Measurements from ENCODE around the gene PKD2. TPM values are rescaled to one million over a fixed set of nuclear protein-coding genes. Genes with fewer than 3 reads are reported as not detected.

PKD2 gene
- total and polyA plus RNA-seq, 2 of the 4 experiments (the other 2 are of a cell fraction), result 43.8 to 51.3 TPM

DNA sequence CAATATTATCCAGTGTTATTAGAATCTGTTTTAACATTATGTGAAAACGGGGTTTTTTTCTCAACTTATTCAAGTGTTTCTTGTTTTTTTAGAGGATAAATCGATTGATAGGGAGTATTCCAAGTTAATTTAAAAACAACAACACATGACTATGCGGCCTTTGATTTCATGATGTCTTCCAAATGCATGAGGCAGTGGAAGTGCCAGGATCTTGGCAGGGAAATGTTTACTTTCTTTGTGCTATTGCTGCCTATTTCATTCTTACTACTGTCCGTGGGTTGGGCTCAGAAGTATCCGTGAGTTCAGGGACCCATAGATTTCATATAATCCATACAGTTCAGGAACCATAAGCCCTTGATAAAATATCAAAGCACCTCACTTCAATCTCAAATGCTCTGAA lies 86.4 kb downstream of the PKD2 start:
- Histone ChIP-seq H3K4me1 (ENCODE audit: control insufficient read depth, insufficient read depth, low read length) (no peaks in the 10 kb centered on the region), H2AK5ac (ENCODE audit: low read depth, low read length) (no peak overlapping the region), H4K5ac (ENCODE audit: low read depth, low read length) (no peak overlapping the region), H3K23ac (ENCODE audit: low read depth, low read length) (no peak overlapping the region), H3K79me1 (ENCODE audit: low read depth in 1 of 2, low read length in 2 of 2) (no peaks in the 10 kb centered on the region), H2BK120ac (ENCODE audit: low read depth, low read length) (no peak overlapping the region), H3K14ac (replicated peaks; ENCODE audit: low read depth, low read length) (no peak overlapping the region), H2BK15ac (ENCODE audit: low read depth, low read length) (no peak overlapping the region), H2AK9ac (replicated peaks; ENCODE audit: low read depth, low read length, poor library complexity) (no peak overlapping the region), H3K36me3 (ENCODE audit: control insufficient read depth, insufficient read depth, low read length) (no peaks in the 10 kb centered on the region), H3K27me3 (ENCODE audit: control insufficient read depth, insufficient read depth, low read length) (no peaks in the 10 kb centered on the region), H2BK20ac (ENCODE audit: low read depth, low read length) (no peak overlapping the region), H3K4ac (ENCODE audit: low read depth, low read length) (no peak overlapping the region), H3K56ac (ENCODE audit: extremely low read depth, insufficient read depth, low read length) (no peak overlapping the region), H3K4me2 (ENCODE audit: low read depth, low read length) (no peak overlapping the region), H3K9ac (ENCODE audit: low read depth, low read length) (no peak overlapping the region), H3K9me1 (ENCODE audit: insufficient read depth, low read length) (0 out of 2 replicates have a peak, but pooled peaks cover 3% of the 10 kb centered on the region), H3K27ac (ENCODE audit: insufficient read depth, low read length) (no peak overlapping the region), H3K4me3 (ENCODE audit: insufficient read depth, low read depth, low read length) (no peak overlapping the region), H3K18ac (ENCODE audit: low read depth, low read length) (no peak overlapping the region), H4K20me1 (ENCODE audit: insufficient read depth, low read length) (no peaks in the 10 kb centered on the region), H4K8ac (ENCODE audit: low read depth in 2 of 2, low read length in 2 of 2) (no peak overlapping the region), H2AFZ (replicated peaks; ENCODE audit: low read length, poor library complexity) (no peak overlapping the region), H2BK5ac (ENCODE audit: low read depth, low read length, poor library complexity, severe bottlenecking) (no peak overlapping the region), H3K9me3 (ENCODE audit: control insufficient read depth, insufficient read depth, low read length) (no peaks in the 10 kb centered on the region), H4K91ac (ENCODE audit: insufficient read depth, low read depth, low read length) (no peak overlapping the region)
- dilution Hi-C loops (cut with HindIII; ENCODE audit: low sequenced_read_pairs, unreplicated experiment), result no loop called here
- POLR2A ChIA-PET (ENCODE audit: unreplicated experiment), result no interaction called here
- intact Hi-C loops (cut with micrococcal nuclease), result no loop called here
- WGBS, 2 experiments (ENCODE audit: extremely low coverage in 2 of 2, insufficient read length in 1 of 2), result no CpG with 5 or more reads among the region's 5 CpGs
- DNase-seq, result no peak
- TF ChIP-seq USF2 (IDR thresholded peaks at IDR 0.05; ENCODE audit: low read depth, low read length) (no peak), MAFK (IDR thresholded peaks at IDR 0.05; ENCODE audit: low read depth, low read length) (no peak), NFE2L2 (IDR thresholded peaks at IDR 0.05; ENCODE audit: low read depth, low read length) (no peak), ELK1 (IDR thresholded peaks at IDR 0.05; ENCODE audit: borderline replicate concordance, low read depth, low read length) (no peak), CTCF (conservative IDR thresholded peaks at IDR 0.05; ENCODE audit: low read depth, low read length) (no peak), CEBPB (IDR thresholded peaks at IDR 0.05; ENCODE audit: low read depth, low read length) (no peak), BHLHE40 (IDR thresholded peaks at IDR 0.05; ENCODE audit: low read depth, low read length) (no peak), RAD21 (IDR thresholded peaks at IDR 0.05; ENCODE audit: low read length) (no peak), FOS (IDR thresholded peaks at IDR 0.05; ENCODE audit: low read depth, low read length) (no peak), MXI1 (IDR thresholded peaks at IDR 0.05; ENCODE audit: borderline replicate concordance, low read depth, low read length) (no peak), CHD1 (IDR thresholded peaks at IDR 0.05; ENCODE audit: low read depth, low read length) (no peak), POLR2A (IDR thresholded peaks at IDR 0.05; ENCODE audit: low read depth, low read length) (no peak)
- no peak for ATAC-seq (ENCODE audit: low read depth)
- BruUV-seq (replicated peaks), result no TSS peak
- CTCF ChIA-PET, result no interaction called here
- in situ Hi-C loops (cut with MboI; ENCODE audit: low sequenced_read_pairs), result no loop called here

Data from IMR-90 (cell line).